GM23338 (cell line): ENCODE measurements around the gene DAPK2. TPM values are rescaled to one million over a fixed set of nuclear protein-coding genes. Genes with fewer than 3 reads are reported as not detected.

Experiments
- ATAC-seq: fragments of 200-7000 bp; cut with Tn5 transposase; 3 replicates; pipeline ENCODE4 v1.9.1; 2020
- DNase-seq: peaks from one replicate; pipeline ENCODE4 v3.0.0-alpha.2; 2015; ENCODE audit warnings: low spot score
- H2AFZ ChIP-seq: fragments of 200-600 bp; sonication (generic); 2 replicates; pipeline ENCODE4 v1.8.0; 2016; ENCODE audit warnings: antibody characterized with exemption, mild to moderate bottlenecking, moderate library complexity
- H3F3A ChIP-seq: fragments of 200-600 bp; sonication (generic); replicated peaks from 2 replicates; pipeline ENCODE4 v1.8.0; 2017; ENCODE audit warnings: antibody characterized with exemption, mixed run types, low read depth
- H3K27ac ChIP-seq: fragments of 200-600 bp; sonication (generic); 2 replicates; pipeline ENCODE4 v1.6.1; 2016; ENCODE audit warnings: low read depth
- H3K27me3 ChIP-seq: fragments of 200-600 bp; sonication (generic); 2 replicates; pipeline ENCODE4 v1.8.0; 2016; ENCODE audit warnings: mild to moderate bottlenecking, mixed run types, moderate library complexity; ENCODE audit not compliant: insufficient read depth
- H3K36me3 ChIP-seq: fragments of 200-600 bp; sonication (generic); 2 replicates; pipeline ENCODE4 v1.8.0; 2016; ENCODE audit warnings: mild to moderate bottlenecking; ENCODE audit not compliant: insufficient read depth
- H3K4me1 ChIP-seq: fragments of 200-600 bp; sonication (generic); 2 replicates; pipeline ENCODE4 v1.8.0; 2016; ENCODE audit warnings: mild to moderate bottlenecking, moderate library complexity; ENCODE audit not compliant: insufficient read depth
- H3K4me2 ChIP-seq: fragments of 200-600 bp; sonication (generic); 2 replicates; pipeline ENCODE4 v1.7.1; 2017; ENCODE audit warnings: mixed run types
- H3K4me3 ChIP-seq: fragments of 200-600 bp; sonication (generic); 2 replicates; pipeline ENCODE4 v1.6.1; 2016; ENCODE audit warnings: mixed run types
- H3K79me2 ChIP-seq: fragments of 200-600 bp; sonication (generic); replicated peaks from 2 replicates; pipeline ENCODE4 v1.8.0; 2017; ENCODE audit warnings: mild to moderate bottlenecking; ENCODE audit not compliant: insufficient read depth
- H3K9me2 ChIP-seq: fragments of 200-600 bp; sonication (generic); 2 replicates; pipeline ENCODE4 v1.8.0; 2017; ENCODE audit not compliant: insufficient read depth
- H4K20me1 ChIP-seq: fragments of 200-600 bp; sonication (generic); replicated peaks from 2 replicates; pipeline ENCODE4 v1.8.0; 2017; ENCODE audit warnings: mild to moderate bottlenecking; ENCODE audit not compliant: insufficient read depth
- H3K27ac Mint-ChIP-seq: 2 replicates; pipeline ENCODE4 v1.8.0; 2020; ENCODE audit warnings: inconsistent platforms, mild to moderate bottlenecking, moderate library complexity, mixed read lengths
- H3K27me3 Mint-ChIP-seq: 3 replicates; pipeline ENCODE4 v1.8.0; 2022; ENCODE audit warnings: low read depth, mild to moderate bottlenecking, moderate library complexity, mixed read lengths, inconsistent platforms; ENCODE audit not compliant: insufficient read depth, poor library complexity
- H3K36me3 Mint-ChIP-seq: 3 replicates; pipeline ENCODE4 v1.8.0; 2021; ENCODE audit warnings: low read depth, mild to moderate bottlenecking, inconsistent platforms, moderate library complexity, mixed read lengths
- H3K4me1 Mint-ChIP-seq: 3 replicates; pipeline ENCODE4 v1.8.0; 2020; ENCODE audit warnings: mild to moderate bottlenecking, inconsistent platforms, mixed read lengths
- H3K4me3 Mint-ChIP-seq: 3 replicates; pipeline ENCODE4 v1.8.0; 2021; ENCODE audit warnings: moderate library complexity, mild to moderate bottlenecking, inconsistent platforms, mixed read lengths
- H3K9me3 Mint-ChIP-seq: 3 replicates; pipeline ENCODE4 v1.8.0; 2020; ENCODE audit warnings: moderate library complexity, mild to moderate bottlenecking, inconsistent platforms, mixed read lengths
- CREB1 ChIP-seq: fragments of 250-450 bp; sonication (Bioruptor Pico); IDR thresholded peaks from 2 replicates; pipeline ENCODE4 v1.5.0; 2020; ENCODE audit warnings: low read depth, mild to moderate bottlenecking, moderate library complexity
- CTCF ChIP-seq, 2 experiments: fragments of 200-600 bp in 1 of 2; sonication (generic) in 1 of 2; conservative IDR thresholded peaks; 2 replicates each; pipeline versions ENCODE4 v1.5.1 to v1.6.1; 2016 to 2017; ENCODE audit warnings: antibody characterized with exemption in 2 of 2, low read depth in 2 of 2, mild to moderate bottlenecking in 2 of 2, moderate library complexity in 1 of 2
- EZH2 ChIP-seq: fragments of 200-600 bp; sonication (generic); IDR thresholded peaks from one replicate; pipeline ENCODE4 v1.8.0; 2017; ENCODE audit warnings: antibody characterized with exemption, mild to moderate bottlenecking, low read depth; ENCODE audit not compliant: unreplicated experiment
- EZH2phosphoT487 ChIP-seq: fragments of 200-600 bp; sonication (generic); IDR thresholded peaks from one replicate; pipeline ENCODE4 v1.8.1; 2018; ENCODE audit warnings: antibody characterized with exemption; ENCODE audit not compliant: unreplicated experiment
- JUNB ChIP-seq: IDR thresholded peaks from one replicate; pipeline ENCODE4 v1.6.1; 2016; ENCODE audit warnings: antibody characterized with exemption; ENCODE audit not compliant: unreplicated experiment
- NANOG ChIP-seq: IDR thresholded peaks from 2 replicates; pipeline ENCODE4 v1.6.1; 2016; ENCODE audit warnings: antibody characterized with exemption, borderline replicate concordance
- POLR2AphosphoS5 ChIP-seq: IDR thresholded peaks from 2 replicates; pipeline ENCODE4 v1.6.1; 2016; ENCODE audit warnings: antibody characterized with exemption, low read depth
- REST ChIP-seq: IDR thresholded peaks from one replicate; pipeline ENCODE4 v1.6.1; 2018; ENCODE audit warnings: antibody characterized with exemption; ENCODE audit not compliant: unreplicated experiment
- STAT1 ChIP-seq: IDR thresholded peaks from one replicate; pipeline ENCODE4 v1.6.1; 2016; ENCODE audit warnings: antibody characterized with exemption; ENCODE audit not compliant: unreplicated experiment
- ZNF114 ChIP-seq: fragments of 250-450 bp; sonication (Bioruptor Pico); IDR thresholded peaks from 2 replicates; pipeline ENCODE4 v1.5.0; 2020; ENCODE audit warnings: mild to moderate bottlenecking, moderate library complexity
- ZNF331 ChIP-seq: fragments of 250-450 bp; sonication (Bioruptor Pico); IDR thresholded peaks from 2 replicates; pipeline ENCODE4 v1.5.0; 2020; ENCODE audit warnings: low read depth, mild to moderate bottlenecking, moderate library complexity
- ZNF462 ChIP-seq: fragments of 250-450 bp; sonication (Bioruptor Pico); IDR thresholded peaks from 2 replicates; pipeline ENCODE4 v1.5.0; 2020; ENCODE audit warnings: mild to moderate bottlenecking, moderate library complexity
- polyA plus RNA-seq: library from polyadenylated mRNA; unstranded; fragments of >200 nt; fragmentation: Nextera tagmentation; extraction: Ambion mirVana; gene quantifications from 2 replicates; pipeline ENCODE4 v1.2.1, GENCODE V29; 2016
- total RNA-seq: library from RNA; depleted of rRNA; stranded (reverse); fragments of >200 nt; shearing (Covaris generic); gene quantifications from 2 replicates; pipeline ENCODE4 v1.2.3, GENCODE V29; 2014

The DAPK2 gene
- total and polyA plus RNA-seq, 2 experiments from 2014 or later = 1.6 to 3.1 TPM

- Mint-ChIP-seq H3K27me3 (no peaks in the 10 kb centered on the region), H3K4me3 (no peak overlapping the region), H3K27ac (no peak overlapping the region), H3K9me3 (no peaks in the 10 kb centered on the region; the same call in 2 of the 3 replicates), H3K36me3 (no peaks in the 10 kb centered on the region), H3K4me1 (no peaks in the 10 kb centered on the region)
- Histone ChIP-seq H3K27me3 (no peaks in the 10 kb centered on the region), H3K4me2 (no peak overlapping the region), H3K4me3 (no peak overlapping the region), H3K27ac (no peak overlapping the region), H4K20me1 (no peaks in the 10 kb centered on the region), H3K9me2 (no peaks in the 10 kb centered on the region), H3F3A (no peaks in the 10 kb centered on the region), H3K36me3 (no peaks in the 10 kb centered on the region), H2AFZ (no peak overlapping the region), H3K79me2 (no peaks in the 10 kb centered on the region), H3K4me1 (no peaks in the 10 kb centered on the region)
- DNase-seq (no peak), ATAC-seq (no peak)
- TF ChIP-seq ZNF114 (CRISPR knock-in tag) (no peak), ZNF331 (CRISPR knock-in tag) (no peak), STAT1 (no peak), NANOG (no peak), REST (no peak), CTCF (conservative IDR thresholded peaks at IDR 0.05; ENCODE audit: low read depth in 2 of 2) (no peak), POLR2AphosphoS5 (no peak), CREB1 (CRISPR knock-in tag) (no peak), JUNB (no peak), EZH2 (no peak), ZNF462 (CRISPR knock-in tag) (no peak), EZH2phosphoT487 (no peak)
These were observed 95.3 kb downstream of the DAPK2 start for GRCh38 chr15:63950911-63951481.
